ENCODE measurements around the gene CARHSP1.

CARHSP1 gene

GRCh38 chr16:8832717-8833105, 36.1 kb downstream of the CARHSP1 start:
- H3K4me3 ChIP-seq (ENCODE audit: control insufficient read depth, low read depth, low read length) = no peak overlapping the region
- DNase-seq (ENCODE audit: low read depth) = no peak
- TF ChIP-seq, protein P1, sequence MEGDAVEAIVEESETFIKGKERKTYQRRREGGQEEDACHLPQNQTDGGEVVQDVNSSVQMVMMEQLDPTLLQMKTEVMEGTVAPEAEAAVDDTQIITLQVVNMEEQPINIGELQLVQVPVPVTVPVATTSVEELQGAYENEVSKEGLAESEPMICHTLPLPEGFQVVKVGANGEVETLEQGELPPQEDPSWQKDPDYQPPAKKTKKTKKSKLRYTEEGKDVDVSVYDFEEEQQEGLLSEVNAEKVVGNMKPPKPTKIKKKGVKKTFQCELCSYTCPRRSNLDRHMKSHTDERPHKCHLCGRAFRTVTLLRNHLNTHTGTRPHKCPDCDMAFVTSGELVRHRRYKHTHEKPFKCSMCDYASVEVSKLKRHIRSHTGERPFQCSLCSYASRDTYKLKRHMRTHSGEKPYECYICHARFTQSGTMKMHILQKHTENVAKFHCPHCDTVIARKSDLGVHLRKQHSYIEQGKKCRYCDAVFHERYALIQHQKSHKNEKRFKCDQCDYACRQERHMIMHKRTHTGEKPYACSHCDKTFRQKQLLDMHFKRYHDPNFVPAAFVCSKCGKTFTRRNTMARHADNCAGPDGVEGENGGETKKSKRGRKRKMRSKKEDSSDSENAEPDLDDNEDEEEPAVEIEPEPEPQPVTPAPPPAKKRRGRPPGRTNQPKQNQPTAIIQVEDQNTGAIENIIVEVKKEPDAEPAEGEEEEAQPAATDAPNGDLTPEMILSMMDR (conservative IDR thresholded peaks at IDR 0.05; ENCODE audit: control insufficient read depth, insufficient read depth, low read depth, low read length) = no peak

GRCh38 chr16:8831871-8832716, 36.7 kb downstream of the CARHSP1 start:
- TF ChIP-seq, protein P1 (conservative IDR thresholded peaks at IDR 0.05; ENCODE audit: control insufficient read depth, insufficient read depth, low read depth, low read length) = no peak
- DNase-seq (ENCODE audit: low read depth) = no peak
- no peak overlapping the region for H3K4me3 ChIP-seq (ENCODE audit: control insufficient read depth, low read depth, low read length)

DNA sequence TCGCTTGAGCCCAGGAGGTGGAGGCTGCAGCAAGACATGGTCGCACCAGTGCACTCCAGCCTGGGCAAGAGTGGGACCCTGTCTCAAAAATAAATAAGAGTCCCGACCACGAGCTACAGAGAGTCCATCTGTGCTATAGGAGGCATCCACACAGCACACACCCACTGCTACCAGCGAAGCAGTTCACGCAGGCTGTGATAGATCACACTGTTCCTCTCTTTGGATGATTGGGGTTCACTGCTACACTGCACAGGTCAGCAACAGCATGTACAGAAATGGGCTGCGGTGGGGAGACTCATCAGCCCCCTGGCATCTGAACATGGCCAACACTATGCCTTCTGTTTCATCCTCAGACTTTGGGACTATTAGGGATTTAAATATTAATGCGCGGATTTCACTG, 37.4 kb downstream of the CARHSP1 start:
- H3K4me3 ChIP-seq (ENCODE audit: control insufficient read depth, low read depth, low read length) = no peak overlapping the region
- DNase-seq (ENCODE audit: low read depth) = no peak
- TF ChIP-seq, protein P1 (conservative IDR thresholded peaks at IDR 0.05; ENCODE audit: control insufficient read depth, insufficient read depth, low read depth, low read length) = no peak

DNA sequence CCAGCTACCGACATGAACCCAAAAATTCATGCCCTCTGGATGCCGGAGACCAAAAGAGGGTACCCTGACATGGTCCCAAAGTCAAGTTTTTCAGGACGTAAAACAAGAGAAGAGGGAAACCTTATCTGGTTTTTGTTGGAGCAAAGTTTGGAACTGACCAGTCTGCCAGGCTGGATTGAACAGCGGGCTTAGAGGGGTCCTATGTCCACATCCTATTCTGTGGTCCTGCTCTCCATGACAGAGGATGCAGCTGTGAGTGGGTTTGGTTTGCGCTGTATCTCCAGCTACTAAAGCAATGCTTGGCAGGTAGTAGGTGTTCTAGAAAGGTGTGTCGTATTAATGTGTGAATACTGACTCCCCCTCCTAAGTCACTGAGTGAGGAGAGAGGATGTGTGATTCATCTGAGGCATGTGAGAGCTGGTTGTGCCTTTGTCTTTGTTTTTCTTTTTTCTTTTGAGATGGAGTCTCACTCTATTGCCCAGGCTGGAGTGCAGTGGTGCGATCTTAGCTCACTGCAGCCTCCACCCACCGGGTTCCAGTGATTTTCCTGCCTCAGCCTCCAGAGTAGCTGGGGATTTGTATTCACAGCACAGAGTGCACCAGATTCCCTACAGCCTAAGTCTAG, 40.2 kb downstream of the CARHSP1 start:
- TF ChIP-seq, protein P1 (conservative IDR thresholded peaks at IDR 0.05; ENCODE audit: control insufficient read depth, insufficient read depth, low read depth, low read length) = no peak
- DNase-seq (ENCODE audit: low read depth) = no peak
- no peak overlapping the region for H3K4me3 ChIP-seq (ENCODE audit: control insufficient read depth, low read depth, low read length)

DNA sequence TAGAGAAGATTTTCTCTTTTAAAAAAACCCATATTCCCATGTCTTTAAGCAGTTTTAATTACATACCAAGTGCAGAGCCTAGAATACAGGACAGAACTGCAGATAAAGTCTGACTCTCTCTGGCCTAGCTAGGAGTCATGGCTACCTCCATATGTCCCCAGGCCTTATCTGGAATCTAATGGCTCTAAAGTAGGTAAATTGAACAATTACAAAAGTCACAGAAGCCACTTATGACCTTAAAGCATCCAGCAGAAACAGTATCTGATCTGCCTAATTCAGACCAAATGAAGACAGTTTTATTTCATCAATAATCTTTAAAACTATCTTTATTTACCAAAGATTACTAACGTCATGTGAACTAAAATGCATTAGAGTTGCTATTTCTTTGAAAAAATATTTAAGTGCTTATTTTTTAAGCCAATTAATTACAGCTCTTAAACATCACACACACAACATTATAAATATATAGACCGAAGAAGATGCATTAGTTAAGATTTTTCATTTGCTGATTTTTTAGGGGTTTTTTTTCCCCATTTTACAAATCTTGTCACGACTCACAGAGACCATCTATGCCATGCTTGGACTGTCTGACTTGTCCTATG, 42.4 kb downstream of the CARHSP1 start:
- TF ChIP-seq, protein P1 (conservative IDR thresholded peaks at IDR 0.05; ENCODE audit: control insufficient read depth, insufficient read depth, low read depth, low read length) = no peak
- DNase-seq (ENCODE audit: low read depth) = no peak
- no peak overlapping the region for H3K4me3 ChIP-seq (ENCODE audit: control insufficient read depth, low read depth, low read length)

DNA sequence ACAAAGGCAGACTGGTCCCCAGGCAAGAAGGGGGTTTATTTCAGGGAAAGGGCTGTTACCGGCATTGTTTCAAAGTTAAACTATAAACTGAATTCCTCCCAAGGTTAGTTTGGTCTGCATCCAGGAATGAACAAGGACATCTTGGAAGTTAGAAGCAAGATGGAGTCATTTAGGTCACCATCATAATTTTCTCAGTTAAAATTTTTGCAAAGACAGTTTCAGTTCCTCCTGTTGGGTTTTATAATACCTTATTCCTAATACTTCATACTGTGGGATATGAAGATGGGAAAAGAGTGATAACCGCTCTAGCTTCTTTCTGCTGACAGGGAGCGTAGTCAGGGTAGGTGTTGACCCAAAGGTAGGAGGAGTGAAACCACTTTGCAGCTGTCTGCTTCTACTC, 46.4 kb downstream of the CARHSP1 start:
- no peak overlapping the region for H3K4me3 ChIP-seq (ENCODE audit: control insufficient read depth, low read depth, low read length)
- TF ChIP-seq, protein P1 (conservative IDR thresholded peaks at IDR 0.05; ENCODE audit: control insufficient read depth, insufficient read depth, low read depth, low read length) = no peak
- DNase-seq (ENCODE audit: low read depth) = no peak
